CD4-positive, alpha-beta T cell treated with Interleukin-4 for 1 hour (primary cell): ENCODE data around the gene SLC25A26.
"Not testable (repeated sequence)": the region's sequence is repeated elsewhere in the genome, so short reads cannot be mapped to it uniquely, and the experiment has no call there.

Experiments used
- DNase-seq, 2 donors: peaks; one replicate each; pipeline ENCODE4 v3.0.0-alpha.2; 2020 to 2022

Gene SLC25A26

GRCh38 chr3:66220602-66221377, at the start of gene SLC25A26:
Gene SLC25A26 (plus strand): TSS chr3:66221001. CDS start chr3:66221095, 94 bp downstream.
- peak; percentile 96 to 97 for DNase-seq

GRCh38 chr3:66172394-66172793, 48.4 kb upstream of the SLC25A26 start:
- no peak for DNase-seq

- no peak for DNase-seq
These were observed 43.8 kb upstream of the SLC25A26 start for GRCh38 chr3:66177026-66177425.

- DNase-seq: no peak
These were observed 42.6 kb upstream of the SLC25A26 start for GRCh38 chr3:66178206-66178605.

GRCh38 chr3:66179793-66180192, 41.0 kb upstream of the SLC25A26 start:
- no peak for DNase-seq

- DNase-seq: no peak
These were observed 39.0 kb upstream of the SLC25A26 start for GRCh38 chr3:66181764-66182163.

- no peak for DNase-seq
These were observed 38.6 kb upstream of the SLC25A26 start for GRCh38 chr3:66182246-66182645.

- DNase-seq: no peak
These were observed 34.3 kb upstream of the SLC25A26 start for GRCh38 chr3:66186545-66186944.

GRCh38 chr3:66195347-66195783, 25.4 kb upstream of the SLC25A26 start:
- DNase-seq: no peak

- DNase-seq: no peak
These were observed 24.2 kb upstream of the SLC25A26 start for GRCh38 chr3:66196633-66197032.

GRCh38 chr3:66198437-66199088, 22.2 kb upstream of the SLC25A26 start:
- DNase-seq: no peak

GRCh38 chr3:66199089-66199473, 21.7 kb upstream of the SLC25A26 start:
- DNase-seq: no peak

GRCh38 chr3:66200147-66200546, 20.7 kb upstream of the SLC25A26 start:
- no peak for DNase-seq

GRCh38 chr3:66200786-66201185, 20.0 kb upstream of the SLC25A26 start:
- no peak for DNase-seq

- DNase-seq: no peak
These were observed 17.5 kb upstream of the SLC25A26 start for GRCh38 chr3:66203275-66203674.

- DNase-seq: no peak
These were observed 14.0 kb upstream of the SLC25A26 start for GRCh38 chr3:66206806-66207205.

- DNase-seq: no peak
These were observed 12.6 kb upstream of the SLC25A26 start for GRCh38 chr3:66208189-66208588.

- DNase-seq: no peak
These were observed 10.0 kb upstream of the SLC25A26 start for GRCh38 chr3:66210687-66211295.

- DNase-seq: no peak
These were observed 9.0 kb upstream of the SLC25A26 start for GRCh38 chr3:66211779-66212178.

- no peak for DNase-seq
These were observed 5.7 kb upstream of the SLC25A26 start for GRCh38 chr3:66215106-66215505.

- DNase-seq: peak in 1 of 2 donors; percentile 4
These were observed 735 bp upstream of the SLC25A26 start for GRCh38 chr3:66220066-66220465.

GRCh38 chr3:66224220-66224619, 3.4 kb downstream of the SLC25A26 start:
- DNase-seq: no peak

GRCh38 chr3:66226093-66226492, 5.3 kb downstream of the SLC25A26 start:
- not testable (repeated sequence) for DNase-seq

- no peak for DNase-seq
These were observed 6.2 kb downstream of the SLC25A26 start for GRCh38 chr3:66227051-66227450.
